Activated naive CD4-positive, alpha-beta T cell treated with anti-CD3 and anti-CD28 coated beads, Interleukin-2, amount 50 U/mL, for 16 hours (primary cell): ENCODE measurements around the gene TMEM123.
A peak's percentile ranks its signal among the peaks of the same experiment; 100 is the strongest.
"Not testable (repeated sequence)": the region's sequence is repeated elsewhere in the genome, so short reads cannot be mapped to it uniquely, and the experiment has no call there.

Source experiments
- DNase-seq: peaks from one replicate; pipeline ENCODE4 v3.0.0-alpha.2; 2020

TMEM123 gene

DNA sequence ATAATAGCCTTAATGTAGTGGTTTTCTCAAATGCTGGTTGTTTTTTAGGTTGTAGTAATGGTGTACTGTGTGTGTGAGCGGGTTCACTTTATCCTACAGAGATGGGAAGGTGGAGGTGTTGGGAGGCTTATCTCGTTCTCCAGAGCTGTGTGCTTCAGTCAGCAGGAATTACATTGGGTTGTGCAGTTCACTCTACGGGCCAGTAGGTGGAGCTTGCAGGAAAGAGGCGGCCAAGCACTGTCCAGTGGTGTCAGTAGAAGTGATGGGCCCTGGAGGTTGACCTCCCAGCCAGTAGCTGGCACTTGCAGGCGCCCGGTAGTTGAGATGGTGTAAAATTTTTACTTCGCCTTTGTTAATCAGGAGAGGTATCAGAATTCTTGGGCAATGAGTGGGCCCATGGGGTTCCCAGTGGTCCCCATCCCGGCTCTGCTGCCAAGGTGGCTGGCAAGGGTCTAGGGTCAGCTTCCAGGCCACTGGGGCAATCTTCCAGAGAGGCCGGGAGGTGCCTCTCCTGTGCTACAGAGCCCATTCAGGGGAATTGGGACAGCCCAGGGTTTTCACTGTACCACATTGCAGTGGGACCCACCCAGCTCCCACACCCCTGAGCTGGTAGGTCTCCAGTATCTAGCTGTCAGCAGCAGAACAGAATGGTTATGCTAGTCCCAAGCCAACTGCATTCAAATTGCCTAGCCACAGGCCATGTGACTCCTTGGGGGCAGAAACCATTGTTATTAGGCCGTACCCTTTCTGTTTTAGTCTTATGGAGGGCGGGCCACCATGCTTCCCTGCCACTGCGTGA, 61.7 kb downstream of the TMEM123 start:
- DNase-seq, result peak; percentile 44

DNA sequence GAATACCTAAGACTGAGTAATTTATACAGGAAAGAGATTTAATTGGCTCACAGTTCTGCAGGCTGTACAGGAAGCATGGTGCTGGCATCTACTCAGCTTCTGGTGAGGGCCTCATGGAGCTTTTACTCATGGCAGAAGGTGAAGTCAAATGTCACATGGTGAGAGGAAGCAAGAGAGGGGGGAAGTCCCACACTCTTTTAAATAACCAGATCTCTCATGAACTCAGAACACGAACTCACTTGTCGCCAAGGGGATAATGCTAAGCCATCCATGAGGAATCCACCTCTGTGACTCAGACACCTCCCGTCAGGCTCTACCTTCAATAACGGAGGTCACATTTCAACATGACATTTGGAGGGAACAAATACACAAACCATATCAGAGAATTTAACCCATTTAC, 63.3 kb downstream of the TMEM123 start:
- DNase-seq, result no peak

DNA sequence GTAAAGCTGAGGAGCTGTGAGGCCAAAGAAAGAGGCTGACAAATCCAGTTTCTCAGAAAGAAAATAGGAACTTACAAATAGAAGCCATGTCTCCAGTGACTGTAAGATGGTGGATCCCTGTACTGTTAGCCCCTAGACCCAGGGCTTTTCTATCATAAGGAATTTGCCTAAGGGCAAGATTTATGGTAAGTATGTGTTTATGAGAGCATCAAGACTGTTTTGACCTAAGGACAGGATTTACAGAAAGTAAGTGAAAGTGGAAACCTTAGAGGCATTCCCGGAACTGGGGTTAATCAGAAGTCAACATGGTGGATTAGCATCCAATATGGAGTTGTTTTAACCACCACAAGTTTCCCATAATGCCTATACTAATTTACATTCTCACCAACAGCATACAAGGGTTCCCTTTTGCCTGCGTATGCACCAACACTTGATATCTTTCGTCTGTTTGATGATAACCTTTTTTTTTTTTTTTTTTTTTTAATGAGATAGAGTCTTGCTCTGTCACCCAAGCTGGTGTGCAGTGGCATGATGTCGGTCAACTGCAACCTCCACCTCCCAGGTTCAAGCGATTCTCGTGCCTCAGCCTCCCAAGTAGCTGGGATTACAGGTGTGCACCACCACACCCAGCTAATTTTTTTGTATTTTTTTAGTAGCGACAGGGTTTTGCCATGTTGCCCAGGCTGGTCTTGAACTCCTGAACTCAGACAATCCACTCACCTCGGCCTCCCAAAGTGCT, 65.4 kb downstream of the TMEM123 start:
- DNase-seq, result no peak

DNA sequence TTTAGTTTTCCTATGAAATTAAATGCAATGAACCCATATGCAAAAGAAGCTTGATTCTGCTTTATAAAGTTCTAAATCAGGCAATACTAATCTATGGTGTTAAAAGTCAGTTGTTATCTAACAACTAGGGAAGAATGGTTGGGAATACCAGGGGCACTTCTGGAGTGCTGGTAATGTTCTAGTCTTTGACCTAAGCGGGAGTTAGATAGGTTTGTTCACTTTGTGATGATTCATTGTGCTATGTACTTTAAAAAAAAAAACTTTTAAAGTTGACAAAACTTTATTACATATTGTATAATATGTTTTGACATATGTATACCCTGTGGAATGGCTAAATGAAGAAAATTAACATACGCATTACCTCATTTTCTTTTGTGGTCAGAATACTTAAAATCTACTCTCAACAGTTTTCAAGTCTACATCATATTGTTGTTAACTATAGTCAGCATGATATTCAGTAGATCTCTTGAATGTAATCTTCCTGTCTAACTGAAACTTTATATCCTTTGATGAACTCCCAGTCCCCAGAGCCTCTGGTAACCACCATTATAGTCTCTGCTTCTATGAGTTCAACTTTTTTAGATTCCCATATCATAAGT, 66.3 kb downstream of the TMEM123 start:
- no peak for DNase-seq

DNA sequence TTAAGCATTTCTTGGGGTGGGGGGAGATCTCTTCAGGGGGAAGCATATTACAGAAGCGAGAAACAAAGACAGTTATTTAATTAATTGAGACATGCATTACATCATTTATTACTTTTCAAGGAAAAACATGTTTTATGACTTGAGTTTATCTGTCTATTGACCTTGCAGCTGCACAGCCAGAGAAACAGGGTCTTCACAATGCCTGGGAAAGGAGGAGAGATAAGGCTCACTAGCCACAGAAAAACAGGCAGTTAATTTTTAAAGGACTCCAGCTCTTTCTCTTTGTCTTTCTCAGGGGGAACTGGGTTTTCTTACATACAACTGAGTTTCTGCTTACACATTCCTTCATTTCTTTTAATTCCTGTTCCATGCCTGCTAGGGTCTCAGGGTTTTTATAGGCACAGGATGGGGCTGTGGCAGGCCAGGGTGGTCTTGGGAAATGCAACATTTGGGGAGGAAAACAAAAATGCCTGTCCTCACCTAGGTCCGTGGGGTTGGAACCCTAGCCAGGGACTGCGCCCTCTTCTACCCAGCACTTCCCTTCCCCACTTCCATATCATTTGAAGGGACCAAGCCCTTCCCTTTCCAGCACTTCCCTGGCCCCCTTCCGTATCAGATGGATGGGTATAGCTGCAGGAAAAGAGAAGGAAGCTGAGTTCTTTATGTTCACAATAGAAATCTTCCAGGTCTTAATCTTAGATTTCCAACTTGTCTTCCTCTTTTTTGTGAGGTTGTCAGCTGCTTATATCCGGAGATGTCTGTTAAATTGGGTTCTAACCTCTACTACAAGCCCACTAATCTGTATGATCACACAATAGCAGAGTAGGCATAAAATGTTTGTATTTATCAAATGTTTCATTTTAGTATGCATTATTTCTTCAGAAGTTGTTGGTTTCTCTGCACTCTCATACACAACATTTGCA, 67.2 kb downstream of the TMEM123 start:
- no peak for DNase-seq

DNA sequence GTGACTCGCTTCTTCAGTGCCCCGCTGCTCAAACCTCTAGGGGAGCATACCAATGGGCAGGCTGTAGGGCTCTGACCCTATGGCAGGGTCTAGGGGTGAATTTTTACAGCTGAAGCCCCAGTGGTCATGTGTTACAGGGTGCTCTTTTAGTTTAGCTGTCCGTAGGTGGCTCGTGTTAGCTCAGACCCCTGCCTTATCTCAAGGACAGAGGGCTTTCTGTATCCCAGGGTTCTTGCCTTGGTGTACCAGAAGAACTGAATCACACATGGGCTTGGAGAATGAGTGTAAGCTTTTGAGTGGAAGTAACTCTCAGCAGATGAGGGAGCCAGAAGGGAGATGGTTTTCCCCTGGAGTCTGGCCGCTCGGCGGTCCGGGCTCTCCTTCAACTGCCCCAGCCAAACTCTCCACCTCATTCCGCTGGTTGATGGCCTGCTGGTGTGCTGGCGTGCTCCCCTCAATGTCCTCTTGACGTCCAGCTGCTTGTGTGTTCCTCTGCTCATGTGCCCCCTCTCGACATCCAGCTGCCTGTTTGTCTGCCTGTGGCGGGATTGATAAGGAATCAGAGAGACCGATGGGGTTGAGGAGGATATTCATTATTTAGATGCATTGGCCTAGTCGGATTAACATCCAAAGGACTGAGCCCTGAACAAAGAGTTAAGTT, 68.0 kb downstream of the TMEM123 start:
- no peak for DNase-seq

DNA sequence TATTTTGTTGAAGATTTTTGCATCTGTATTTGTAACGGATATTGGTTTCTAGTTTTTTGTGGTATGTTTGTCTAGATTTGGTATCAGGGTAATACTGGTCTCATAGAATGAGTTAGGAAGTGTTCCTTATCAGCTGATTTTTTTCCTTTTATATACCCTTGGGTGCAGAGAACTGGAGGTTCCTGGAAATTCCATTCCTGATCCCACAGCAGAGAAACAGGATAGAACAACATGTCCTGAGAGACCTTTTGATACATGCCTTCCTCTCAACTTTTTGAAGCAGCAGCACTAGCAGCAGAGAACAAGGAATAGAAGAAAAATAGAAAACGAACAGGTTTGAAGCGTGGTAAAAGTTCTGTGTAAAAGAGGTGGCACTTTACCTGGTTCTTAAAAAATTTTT, 68.7 kb downstream of the TMEM123 start:
- DNase-seq, result no peak

DNA sequence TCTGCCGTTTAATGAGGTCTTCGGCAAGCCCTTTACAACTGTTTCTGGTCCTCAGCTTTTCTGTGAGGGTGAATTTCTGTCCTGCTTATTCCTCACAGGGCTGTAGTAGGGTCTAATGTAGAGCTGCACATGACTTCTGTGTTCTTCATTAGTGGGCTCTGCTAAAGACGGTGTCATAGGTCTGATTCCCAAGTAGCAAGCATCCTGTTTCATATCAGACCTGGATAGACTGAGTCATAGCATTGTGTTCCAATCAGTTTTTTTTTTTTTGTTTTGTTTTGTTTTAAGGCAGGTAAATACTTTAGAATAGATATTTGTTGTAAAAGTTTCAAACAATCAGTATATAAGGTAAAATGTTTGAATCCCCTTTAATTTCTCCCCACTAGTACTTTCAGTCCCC, 70.2 kb downstream of the TMEM123 start:
- DNase-seq, result no peak

DNA sequence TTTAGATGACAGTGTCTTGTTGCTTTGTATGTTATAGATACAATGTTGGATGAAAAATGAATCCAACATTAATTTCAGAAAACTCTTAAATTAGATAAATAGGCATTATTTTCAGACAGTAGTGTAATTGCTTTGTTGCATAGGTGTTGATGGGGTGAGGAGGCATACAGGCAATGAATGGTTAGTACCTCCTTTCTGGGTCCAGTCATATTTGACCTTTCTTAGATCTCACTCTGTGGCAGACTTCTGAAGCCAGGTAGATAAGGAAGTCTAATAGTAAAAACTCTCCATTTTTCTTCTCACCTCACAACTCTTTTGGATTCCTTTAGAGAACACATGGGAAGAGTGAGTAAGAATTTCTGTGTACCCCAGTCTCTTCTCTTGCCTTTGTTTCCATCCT, 73.7 kb downstream of the TMEM123 start:
- DNase-seq, result no peak

DNA sequence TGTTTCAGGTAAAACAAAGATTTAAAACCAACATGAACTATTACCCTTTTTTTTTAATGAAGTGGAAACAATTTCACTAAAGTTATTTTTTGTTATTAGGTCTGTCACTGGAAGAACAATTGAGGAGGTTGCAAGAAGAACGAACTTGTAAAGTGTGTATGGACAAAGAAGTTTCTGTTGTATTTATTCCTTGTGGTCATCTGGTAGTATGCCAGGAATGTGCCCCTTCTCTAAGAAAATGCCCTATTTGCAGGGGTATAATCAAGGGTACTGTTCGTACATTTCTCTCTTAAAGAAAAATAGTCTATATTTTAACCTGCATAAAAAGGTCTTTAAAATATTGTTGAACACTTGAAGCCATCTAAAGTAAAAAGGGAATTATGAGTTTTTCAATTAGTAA, 74.7 kb downstream of the TMEM123 start:
- DNase-seq, result no peak

DNA sequence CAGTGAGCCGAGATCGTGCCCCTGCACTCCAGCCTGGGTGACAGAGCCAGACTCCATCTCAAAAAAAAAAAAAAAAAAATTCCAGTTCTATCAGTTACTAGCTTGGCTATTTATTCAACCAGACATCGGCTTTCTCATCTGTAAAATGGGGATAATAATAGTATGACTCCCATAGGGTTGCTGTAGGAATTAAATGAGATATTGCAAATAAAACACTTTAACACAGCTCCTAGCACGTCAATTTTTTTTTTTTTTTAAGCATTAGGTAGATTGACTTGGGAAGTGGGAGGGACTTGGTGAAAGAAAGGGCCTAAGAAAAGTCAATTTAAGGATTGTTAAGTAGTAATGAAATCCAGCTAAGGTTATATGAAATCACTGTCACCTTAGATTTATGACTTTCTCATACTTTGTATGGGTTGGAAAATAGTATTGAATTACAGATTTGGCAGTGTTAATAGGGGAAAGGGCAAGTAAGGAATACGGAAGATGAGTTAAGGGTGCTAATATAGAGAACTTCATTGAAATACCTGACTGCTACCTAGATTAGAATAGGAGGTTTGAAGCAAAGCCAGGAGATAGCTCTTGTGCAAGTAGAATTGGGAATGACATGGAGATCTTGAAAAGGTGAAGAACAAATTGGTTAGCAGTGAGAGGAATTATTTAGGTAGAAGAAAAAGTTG, 76.7 kb downstream of the TMEM123 start:
- no peak for DNase-seq

DNA sequence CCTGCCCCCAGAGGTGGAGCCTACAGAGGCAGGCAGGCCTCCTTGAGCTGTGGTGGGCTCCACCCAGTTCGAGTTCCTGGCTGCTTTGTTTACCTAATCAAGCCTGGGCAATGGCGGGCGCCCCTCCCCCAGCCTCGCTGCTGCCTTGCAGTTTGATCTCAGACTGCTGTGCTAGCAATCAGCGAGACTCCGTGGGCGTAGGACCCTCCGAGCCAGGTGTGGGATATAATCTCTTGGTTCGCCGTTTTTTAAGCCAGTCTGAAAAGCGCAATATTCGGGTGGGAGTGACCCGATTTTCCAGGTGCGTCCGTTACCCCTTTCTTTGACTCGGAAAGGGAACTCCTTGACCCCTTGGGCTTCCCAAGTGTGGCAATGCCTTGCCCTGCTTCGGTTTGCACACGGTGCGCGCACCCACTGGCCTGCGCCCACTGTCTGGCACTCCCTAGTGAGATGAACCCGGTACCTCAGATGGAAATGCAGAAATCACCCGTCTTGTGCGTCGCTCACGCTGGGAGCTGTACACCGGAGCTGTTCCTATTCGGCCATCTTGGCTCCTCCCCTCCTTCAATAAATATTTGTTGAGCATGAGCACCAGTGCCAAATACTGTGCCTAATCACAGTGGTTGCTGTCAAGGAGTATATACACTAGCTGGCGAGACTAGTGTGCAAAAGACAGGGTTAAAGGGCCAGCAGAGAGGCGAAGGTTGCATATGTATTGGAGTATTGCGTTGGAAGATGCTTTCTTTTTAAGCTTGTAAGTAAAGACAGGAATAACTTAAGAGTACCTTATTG, 77.7 kb downstream of the TMEM123 start:
- not testable (repeated sequence) for DNase-seq

DNA sequence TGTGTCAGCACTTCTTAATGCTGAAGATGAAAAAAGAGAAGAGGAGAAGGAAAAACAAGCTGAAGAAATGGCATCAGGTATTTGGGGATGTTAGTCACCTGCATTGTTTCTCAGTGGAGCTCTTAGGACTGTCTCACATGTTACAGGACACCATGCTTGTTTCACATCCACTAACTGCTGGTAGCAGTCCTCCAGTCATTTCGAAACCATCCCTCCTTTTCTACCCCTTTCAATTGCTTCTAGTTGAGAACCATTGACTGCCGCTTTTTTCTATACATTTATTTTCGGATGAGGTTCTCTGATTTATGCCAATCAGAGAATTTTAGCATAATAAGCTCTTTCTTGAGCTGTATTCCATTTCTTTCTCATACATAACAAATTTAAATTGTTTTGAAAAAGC, 84.1 kb downstream of the TMEM123 start:
- DNase-seq, result no peak

DNA sequence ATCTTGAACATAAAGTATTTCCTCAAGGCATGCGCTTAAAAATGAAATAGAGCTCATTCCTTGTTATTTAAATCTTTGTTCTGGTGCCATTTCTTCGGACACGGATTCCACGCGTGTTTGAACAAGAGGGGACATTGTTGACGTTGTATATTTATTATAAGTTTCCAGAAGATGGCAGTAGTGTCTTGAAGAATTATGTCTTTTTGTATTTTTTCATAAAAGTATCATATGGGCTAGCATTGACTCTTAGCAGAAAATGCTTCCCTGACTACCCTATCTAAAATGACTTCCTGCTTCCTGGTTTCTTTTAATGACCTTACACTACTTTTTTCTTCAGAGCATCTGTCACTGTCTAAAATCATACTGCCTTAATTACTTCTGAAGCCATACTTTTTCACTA, 85.2 kb downstream of the TMEM123 start:
- DNase-seq, result no peak

DNA sequence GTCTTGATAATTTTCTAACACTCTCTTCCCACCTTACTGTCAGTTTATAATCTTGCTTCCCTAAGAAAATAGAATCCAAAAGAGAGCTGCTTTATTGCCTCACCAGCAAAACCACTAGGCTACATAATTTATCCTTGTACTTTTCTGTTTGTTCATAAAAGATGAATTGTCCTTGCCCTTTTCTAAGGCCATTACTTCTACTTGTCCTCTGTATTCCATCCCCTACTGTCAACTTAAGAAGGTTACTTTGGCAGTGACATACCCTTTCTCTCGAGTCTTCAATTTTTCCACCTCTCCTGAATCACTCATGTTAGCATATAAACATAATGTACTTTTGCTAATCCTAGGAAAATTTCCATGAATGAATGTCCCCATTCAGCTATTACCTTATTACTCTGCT, 87.6 kb downstream of the TMEM123 start:
- DNase-seq, result no peak

DNA sequence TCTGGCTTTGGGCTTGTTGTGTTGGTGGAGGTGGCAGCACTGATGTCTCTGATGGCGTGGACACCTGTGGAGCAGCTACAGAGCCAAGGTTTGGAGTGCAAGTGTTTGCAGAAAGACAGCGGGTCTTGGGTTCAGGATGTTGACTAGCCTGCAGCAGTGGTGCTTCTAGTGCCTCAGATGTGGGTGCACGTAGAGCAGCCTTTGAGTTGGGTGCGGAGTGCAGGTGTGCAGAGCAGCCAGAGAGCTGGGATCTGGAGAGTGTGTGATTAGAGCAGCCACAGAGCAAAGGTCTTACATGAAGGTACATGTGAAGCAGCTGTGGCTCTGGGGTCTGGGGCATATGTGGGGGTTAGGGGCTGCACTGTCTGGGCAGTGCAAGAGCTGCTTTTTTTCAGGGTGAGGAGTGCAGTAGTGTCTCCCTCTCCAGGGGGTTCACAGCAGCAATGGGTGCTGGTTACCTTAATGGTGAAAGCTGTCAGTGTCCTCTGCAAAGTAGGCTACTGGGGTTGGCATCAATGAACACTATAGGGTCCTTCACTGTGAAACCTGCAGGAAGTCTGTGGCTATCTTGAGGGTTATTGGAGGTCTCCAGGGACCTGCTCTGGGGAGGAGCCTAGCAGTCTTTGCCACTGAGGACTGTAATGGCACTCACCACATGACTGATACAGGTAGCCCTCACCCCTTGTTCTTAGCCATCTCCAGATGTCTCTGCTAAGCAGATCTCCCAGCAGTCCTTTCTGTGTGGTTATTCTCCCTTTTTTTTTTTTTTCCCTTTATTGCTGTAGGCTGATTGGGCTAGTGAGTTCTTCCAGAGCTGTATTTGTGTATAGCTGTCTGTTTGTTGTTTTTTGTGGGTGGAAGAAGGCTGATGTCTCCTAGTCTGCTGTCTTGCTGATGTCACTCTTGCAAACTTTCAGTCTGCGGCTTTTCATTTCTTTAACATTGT, 91.2 kb downstream of the TMEM123 start:
- DNase-seq, result no peak

DNA sequence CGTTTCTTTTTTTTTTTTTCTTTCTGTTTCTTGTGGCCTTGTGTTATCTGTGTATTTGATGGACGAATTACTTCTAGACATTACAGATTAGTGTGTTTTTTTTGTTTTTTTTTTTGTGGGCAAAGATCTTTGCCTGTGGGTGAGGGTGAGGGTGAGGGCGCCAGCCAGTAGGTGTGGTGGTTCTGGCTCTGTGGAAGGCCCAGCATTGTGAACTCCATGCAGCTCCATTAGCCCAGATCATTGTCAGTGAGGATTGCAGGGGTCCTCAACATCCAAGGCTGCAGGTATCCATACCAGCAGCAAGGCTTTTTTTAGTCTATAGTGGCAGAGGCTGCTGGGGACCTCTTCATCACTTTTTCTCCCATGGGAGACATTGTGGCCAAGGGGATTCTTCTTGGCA, 91.9 kb downstream of the TMEM123 start:
- no peak for DNase-seq

DNA sequence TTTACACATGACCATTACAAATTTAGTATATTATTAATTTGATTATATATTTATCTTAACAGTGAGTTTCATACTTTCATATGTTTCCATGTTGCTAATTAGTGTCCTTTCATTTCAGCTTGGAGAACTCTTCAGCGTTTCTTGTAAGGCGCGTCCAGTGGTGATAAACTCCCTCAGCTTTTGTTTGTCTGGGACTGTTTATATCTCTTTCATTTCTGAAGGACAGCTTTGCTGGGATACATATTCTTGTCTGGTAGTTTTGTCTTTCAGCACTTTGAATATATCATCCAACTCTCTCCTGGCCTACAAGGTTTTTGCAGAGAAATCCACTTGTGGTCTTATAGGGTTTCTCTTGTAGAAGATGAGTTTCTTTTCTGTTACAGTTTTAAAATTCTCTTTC, 93.2 kb downstream of the TMEM123 start:
- DNase-seq, result no peak

DNA sequence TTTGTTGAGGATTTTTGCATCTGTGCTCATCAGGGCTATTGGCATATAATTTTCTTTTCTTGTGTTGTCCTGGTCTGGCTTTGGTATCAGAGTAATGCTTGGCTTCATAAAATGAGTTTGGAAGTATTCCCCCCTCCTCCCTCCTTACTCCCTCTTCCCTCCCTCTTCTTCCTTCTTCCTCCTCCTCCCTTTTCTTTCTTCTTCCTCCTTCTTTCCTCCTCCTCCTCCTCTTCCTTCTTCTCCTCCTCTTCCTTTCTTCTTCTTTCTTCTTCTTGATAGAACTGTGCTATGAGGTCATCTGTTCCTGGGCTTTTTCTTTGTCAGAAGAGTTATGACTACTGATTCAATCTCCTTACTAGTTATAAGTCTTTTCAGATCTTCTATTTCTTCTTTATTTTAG, 95.4 kb downstream of the TMEM123 start:
- DNase-seq, result no peak
